A172 (cell line): ENCODE results near the gene SNX3. TPM values are rescaled to one million over a fixed set of nuclear protein-coding genes. Genes with fewer than 3 reads are reported as not detected.

Experiments
- DNase-seq: peaks from one replicate; pipeline ENCODE4 v3.0.0-alpha.2; 2015; ENCODE audit warnings: low spot score
- total RNA-seq: library from RNA; depleted of rRNA; stranded (reverse); fragments of >200 nt; shearing (Covaris generic); gene quantifications from 2 replicates; pipeline ENCODE4 v1.2.3, GENCODE V29; 2014

Gene SNX3
- total RNA-seq, 1 experiment from 2014 or later: 251 TPM

- DNase-seq: no peak
These were observed 57.4 kb downstream of the SNX3 start for GRCh38 chr6:108203189-108204112.

- DNase-seq: peak; percentile 35
These were observed 60.2 kb downstream of the SNX3 start for GRCh38 chr6:108200631-108201030.

- DNase-seq: no peak
These were observed 60.7 kb downstream of the SNX3 start for GRCh38 chr6:108200186-108200585.

- DNase-seq: no peak
These were observed 61.9 kb downstream of the SNX3 start for GRCh38 chr6:108198761-108199498.

GRCh38 chr6:108195209-108195608, 65.6 kb downstream of the SNX3 start:
- DNase-seq: no peak

- DNase-seq: no peak
These were observed 66.3 kb downstream of the SNX3 start for GRCh38 chr6:108194503-108194902.

- DNase-seq: no peak
These were observed 67.0 kb downstream of the SNX3 start for GRCh38 chr6:108193835-108194234.

GRCh38 chr6:108193131-108193530, 67.7 kb downstream of the SNX3 start:
- no peak for DNase-seq

- DNase-seq: no peak
These were observed 73.3 kb downstream of the SNX3 start for GRCh38 chr6:108187519-108187918.

GRCh38 chr6:108186226-108186625, 74.6 kb downstream of the SNX3 start:
- no peak for DNase-seq

GRCh38 chr6:108180776-108181175, 80.1 kb downstream of the SNX3 start:
- no peak for DNase-seq

- no peak for DNase-seq
These were observed 80.6 kb downstream of the SNX3 start for GRCh38 chr6:108180266-108180665.

- DNase-seq: no peak
These were observed 81.1 kb downstream of the SNX3 start for GRCh38 chr6:108179741-108180140.

- DNase-seq: no peak
These were observed 84.4 kb downstream of the SNX3 start for GRCh38 chr6:108176281-108177089.

- DNase-seq: no peak
These were observed 85.1 kb downstream of the SNX3 start for GRCh38 chr6:108175592-108176279.

GRCh38 chr6:108175176-108175591, 85.7 kb downstream of the SNX3 start:
- no peak for DNase-seq

GRCh38 chr6:108174371-108175175, 86.3 kb downstream of the SNX3 start:
- DNase-seq: no peak

- no peak for DNase-seq
These were observed 88.8 kb downstream of the SNX3 start for GRCh38 chr6:108171918-108172516.

GRCh38 chr6:108171291-108171917, 89.4 kb downstream of the SNX3 start:
- DNase-seq: no peak
